GM19328 (cell line): ENCODE data around the gene ESPNL.

ENCODE experiments used
- ATAC-seq: cut with Tn5 transposase; IDR thresholded peaks from one replicate; pipeline ENCODE4 v1.9.1; 2021; ENCODE audit warnings: mild to moderate bottlenecking, moderate library complexity; ENCODE audit not compliant: unreplicated experiment

Gene ESPNL

GRCh38 chr2:238097201-238097987, 2.7 kb upstream of the ESPNL start:
- ATAC-seq = no peak

- ATAC-seq = no peak
Observed at GRCh38 chr2:238097988-238098871, 1.9 kb upstream of the ESPNL start.

- no peak for ATAC-seq
Observed at GRCh38 chr2:238098901-238099713, 1.0 kb upstream of the ESPNL start.

- ATAC-seq = no peak
Observed at GRCh38 chr2:238099714-238100048, 459 bp upstream of the ESPNL start.

- no peak for ATAC-seq
Observed at GRCh38 chr2:238100821-238101771, 956 bp downstream of the ESPNL start.

DNA sequence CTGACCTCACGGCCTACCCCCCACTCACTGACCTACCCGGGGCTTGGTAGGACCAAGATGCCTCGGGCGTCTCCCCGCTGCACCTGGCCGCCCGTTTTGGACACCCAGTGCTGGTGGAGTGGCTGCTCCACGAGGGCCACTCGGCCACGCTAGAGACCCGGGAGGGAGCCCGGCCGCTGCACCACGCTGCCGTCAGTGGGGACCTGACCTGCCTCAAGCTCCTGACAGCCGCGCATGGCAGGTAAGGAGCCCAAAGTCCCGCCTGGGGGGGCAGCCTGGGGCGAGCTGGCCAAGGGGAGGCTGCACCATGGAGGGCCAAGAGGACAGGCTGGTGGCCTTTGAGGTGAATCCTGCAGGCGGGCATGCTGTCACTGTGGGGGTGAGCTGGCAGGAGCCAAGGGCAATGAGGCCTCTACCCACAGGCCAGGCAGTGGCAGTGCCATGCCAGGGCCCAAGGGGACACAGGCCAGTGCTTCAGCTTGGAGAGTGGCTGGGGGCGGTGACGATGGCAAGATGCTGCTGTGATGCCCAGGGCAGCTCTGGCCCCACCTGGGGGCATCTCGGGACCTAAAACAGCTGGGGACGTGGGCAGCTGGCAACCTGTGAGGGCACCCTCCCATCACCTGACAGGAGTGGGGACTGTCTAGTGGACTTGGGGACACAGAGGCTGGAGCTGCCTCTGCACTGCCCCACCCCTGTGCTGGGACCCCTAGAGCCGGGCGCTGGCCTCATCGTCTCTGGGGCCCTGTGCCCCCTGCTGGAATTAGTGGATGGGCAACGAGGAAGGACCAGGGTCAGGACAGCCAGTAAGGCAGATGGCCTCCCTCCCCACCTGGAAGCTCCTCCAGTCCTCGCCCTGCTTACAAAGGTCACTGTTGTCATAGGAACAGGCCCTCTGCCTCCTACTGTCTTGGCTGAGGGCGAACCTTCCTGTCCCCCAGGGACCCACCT, 2.0 kb downstream of the ESPNL start:
- ATAC-seq = no peak

- no peak for ATAC-seq
Observed at GRCh38 chr2:238102865-238103264, 2.7 kb downstream of the ESPNL start.

DNA sequence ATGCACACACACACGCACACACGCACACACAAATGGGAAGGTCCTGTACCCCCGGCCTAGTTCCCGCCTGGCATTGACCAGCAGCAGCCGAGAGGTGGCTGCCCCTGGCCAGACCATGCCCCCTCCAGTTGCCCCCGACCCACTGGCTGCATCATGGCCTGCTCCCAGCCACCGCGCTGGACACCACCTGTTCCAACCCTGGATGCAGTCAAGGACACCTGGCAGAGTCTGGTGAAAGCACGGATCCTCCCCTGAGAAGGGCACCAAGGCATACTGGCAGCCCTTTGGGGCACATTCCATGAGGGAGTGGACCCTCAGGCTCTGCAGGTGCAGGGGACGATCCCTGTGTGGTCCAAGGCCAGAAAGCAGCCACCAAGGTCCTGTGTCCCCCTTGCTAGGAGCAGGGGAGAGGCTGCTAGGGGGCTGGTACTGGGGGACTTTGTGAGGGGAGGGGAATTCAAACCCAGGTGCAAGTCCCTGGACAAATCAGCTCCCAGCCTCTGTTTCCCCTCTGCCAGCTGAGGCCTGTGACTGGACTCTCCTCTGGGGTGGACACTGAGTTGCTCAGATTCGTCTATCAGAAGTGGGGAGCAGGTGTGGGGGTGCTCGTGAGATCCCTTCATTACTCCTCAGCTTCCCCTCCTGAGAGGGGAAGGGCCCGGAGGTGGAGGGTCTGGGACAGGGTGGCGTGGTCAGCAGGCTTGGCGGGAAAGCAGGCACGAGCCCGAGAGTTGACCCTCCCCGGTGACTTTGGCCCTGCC, 3.5 kb downstream of the ESPNL start:
- no peak for ATAC-seq

GRCh38 chr2:238104226-238104690, 4.1 kb downstream of the ESPNL start:
- no peak for ATAC-seq

- ATAC-seq = no peak
Observed at GRCh38 chr2:238104691-238105371, 4.7 kb downstream of the ESPNL start.

DNA sequence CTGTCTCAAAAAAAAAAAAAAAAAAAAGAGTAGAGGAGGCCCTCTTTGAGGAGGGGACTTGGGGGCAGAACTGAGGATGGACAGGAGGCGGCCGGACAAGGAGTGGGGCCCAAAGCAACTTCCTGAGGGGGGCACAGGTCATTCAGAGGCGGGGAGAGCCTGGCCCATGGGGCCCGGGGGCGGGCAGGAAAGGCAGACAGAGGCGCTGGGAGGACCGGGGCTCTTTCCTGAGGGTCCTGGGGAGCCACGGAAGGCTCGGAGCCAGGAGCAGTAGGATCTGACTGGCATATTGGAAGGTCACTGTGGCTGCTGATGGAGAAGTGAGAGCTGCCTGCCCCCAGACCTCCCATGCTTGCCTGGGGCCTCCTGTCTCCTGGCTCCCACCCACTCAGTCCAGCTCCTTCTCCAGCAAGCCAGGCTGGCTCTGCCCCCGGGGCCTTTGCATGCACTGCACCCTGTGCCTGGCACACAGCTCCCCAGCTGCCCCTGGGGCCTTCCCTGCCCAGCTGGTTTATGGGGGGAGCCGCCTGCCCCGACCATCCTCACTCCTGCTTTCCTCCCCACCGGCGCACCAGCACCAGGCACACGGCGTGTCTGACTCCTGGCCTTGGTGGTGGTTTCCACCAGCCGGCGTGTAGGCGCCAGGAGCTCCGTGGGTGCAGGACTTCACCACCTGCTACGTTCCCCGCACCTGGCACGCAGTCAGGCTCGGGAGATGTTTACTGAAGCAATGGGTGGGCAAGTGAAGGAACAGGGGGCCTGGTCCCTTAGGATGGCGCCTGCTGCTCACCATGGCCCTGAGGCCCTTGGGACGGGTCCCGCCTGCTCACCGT, 5.6 kb downstream of the ESPNL start:
- no peak for ATAC-seq

DNA sequence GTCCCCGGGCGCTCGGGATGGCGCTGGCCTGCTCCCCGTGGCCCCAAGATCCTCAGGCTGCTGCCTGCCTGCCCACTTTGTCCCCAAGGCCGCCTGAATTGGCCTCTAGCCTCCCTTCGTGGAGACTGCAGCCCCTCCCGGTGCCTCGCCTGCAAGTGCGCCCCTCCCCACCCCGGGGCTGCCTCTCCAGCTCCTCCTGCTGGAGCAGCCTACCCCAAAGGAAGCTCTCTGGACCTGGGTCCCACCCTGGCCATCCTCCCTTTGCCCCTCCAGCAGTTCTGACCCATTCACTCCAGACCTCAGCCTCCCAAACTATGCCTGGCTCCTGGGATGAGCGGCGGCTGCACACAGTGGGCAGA, 6.2 kb downstream of the ESPNL start:
- ATAC-seq = no peak

GRCh38 chr2:238106698-238107524, 6.8 kb downstream of the ESPNL start:
- ATAC-seq = peak; percentile 8

GRCh38 chr2:238107525-238108422, 7.6 kb downstream of the ESPNL start:
- ATAC-seq = peak; percentile 78
